ENCODE data around the gene PVALEF.

PVALEF gene

GRCh38 chr17:81212365-81212764 lies 47.1 kb downstream of the PVALEF start:
- Histone ChIP-seq H3K27ac (ENCODE audit: low read depth, low read length) (no peak overlapping the region), H3K4me2 (ENCODE audit: low read length) (no peak overlapping the region), H2BK5ac (ENCODE audit: low read length) (no peak overlapping the region), H2BK120ac (ENCODE audit: low read depth, low read length) (no peak overlapping the region), H2BK15ac (replicated peaks; ENCODE audit: low read depth) (no peak overlapping the region), H3K4me1 (ENCODE audit: control insufficient read depth, low read depth, low read length) (no peaks in the 10 kb centered on the region), H3K4ac (ENCODE audit: low read depth, low read length) (no peak overlapping the region), H3K23ac (ENCODE audit: low read length) (no peak overlapping the region), H3K4me3 (ENCODE audit: low read length) (no peak overlapping the region), H3K79me1 (ENCODE audit: low read length) (peaks cover 4% of the 10 kb centered on the region), H2AK5ac (ENCODE audit: low read length) (no peak overlapping the region), H3K9ac (ENCODE audit: low read length) (no peak overlapping the region), H3K18ac (ENCODE audit: low read length) (no peak overlapping the region), H4K8ac (ENCODE audit: low read depth, low read length) (no peak overlapping the region), H3K79me2 (ENCODE audit: control insufficient read depth, insufficient read depth, low read length) (no peaks in the 10 kb centered on the region), H3K56ac (ENCODE audit: low read length) (no peak overlapping the region), H4K5ac (ENCODE audit: low read length) (no peak overlapping the region), H3K27me3 (ENCODE audit: insufficient read depth, low read length, poor library complexity) (no peaks in the 10 kb centered on the region), H3K36me3 (ENCODE audit: control insufficient read depth, insufficient read depth, low read length) (no peaks in the 10 kb centered on the region)
- no CpG with 5 or more reads among the region's 9 CpGs for WGBS (ENCODE audit: extremely low coverage, insufficient coverage, low lambda C conversion rate)
- no peak for DNase-seq

GRCh38 chr17:81213978-81214377 lies 48.7 kb downstream of the PVALEF start:
- Histone ChIP-seq H4K8ac (ENCODE audit: low read depth, low read length) (no peak overlapping the region), H3K4me3 (ENCODE audit: low read length) (no peak overlapping the region), H2BK15ac (replicated peaks; ENCODE audit: low read depth) (no peak overlapping the region), H3K79me1 (ENCODE audit: low read length) (peaks cover 4% of the 10 kb centered on the region), H3K27ac (ENCODE audit: low read depth, low read length) (no peak overlapping the region), H3K56ac (ENCODE audit: low read length) (no peak overlapping the region), H3K4ac (ENCODE audit: low read depth, low read length) (no peak overlapping the region), H2AK5ac (ENCODE audit: low read length) (no peak overlapping the region), H3K9ac (ENCODE audit: low read length) (no peak overlapping the region), H4K5ac (ENCODE audit: low read length) (no peak overlapping the region), H3K18ac (ENCODE audit: low read length) (no peak overlapping the region), H3K23ac (ENCODE audit: low read length) (no peak overlapping the region), H3K27me3 (ENCODE audit: insufficient read depth, low read length, poor library complexity) (no peaks in the 10 kb centered on the region), H3K79me2 (ENCODE audit: control insufficient read depth, insufficient read depth, low read length) (no peaks in the 10 kb centered on the region), H3K36me3 (ENCODE audit: control insufficient read depth, insufficient read depth, low read length) (no peaks in the 10 kb centered on the region), H3K4me2 (ENCODE audit: low read length) (no peak overlapping the region), H3K4me1 (ENCODE audit: control insufficient read depth, low read depth, low read length) (no peaks in the 10 kb centered on the region), H2BK5ac (ENCODE audit: low read length) (no peak overlapping the region), H2BK120ac (ENCODE audit: low read depth, low read length) (no peak overlapping the region)
- no peak for DNase-seq
- WGBS (ENCODE audit: extremely low coverage, insufficient coverage, low lambda C conversion rate) = no CpG with 5 or more reads among the region's 8 CpGs

GRCh38 chr17:81217491-81217890 lies 52.2 kb downstream of the PVALEF start:
- no peak overlapping the region for H2AK5ac ChIP-seq (ENCODE audit: low read length)
- H3K4me2 ChIP-seq (ENCODE audit: low read length) = no peak overlapping the region
- H3K9ac ChIP-seq (ENCODE audit: low read length) = no peak overlapping the region
- no peak overlapping the region for H3K23ac ChIP-seq (ENCODE audit: low read length)
- H4K5ac ChIP-seq (ENCODE audit: low read length) = no peak overlapping the region
- no peak overlapping the region for H3K18ac ChIP-seq (ENCODE audit: low read length)
- H3K4me3 ChIP-seq (ENCODE audit: low read length) = no peak overlapping the region
- peaks cover 10% of the 10 kb centered on the region for H3K79me1 ChIP-seq (ENCODE audit: low read length)
- no peak overlapping the region for H2BK15ac ChIP-seq (replicated peaks; ENCODE audit: low read depth)
- H3K4ac ChIP-seq (ENCODE audit: low read depth, low read length) = no peak overlapping the region
- no peak overlapping the region for H4K8ac ChIP-seq (ENCODE audit: low read depth, low read length)
- H3K27ac ChIP-seq (ENCODE audit: low read depth, low read length) = no peak overlapping the region
- H2BK5ac ChIP-seq (ENCODE audit: low read length) = no peak overlapping the region
- H3K4me1 ChIP-seq (ENCODE audit: control insufficient read depth, low read depth, low read length) = peaks cover 4% of the 10 kb centered on the region
- H3K36me3 ChIP-seq (ENCODE audit: control insufficient read depth, insufficient read depth, low read length) = no peaks in the 10 kb centered on the region
- no CpG with 5 or more reads among the region's 18 CpGs for whole genome bisulfite sequencing (ENCODE audit: extremely low coverage, insufficient coverage, low lambda C conversion rate)
- no peak for DNase-seq
- no peak overlapping the region for H3K56ac ChIP-seq (ENCODE audit: low read length)
- no peaks in the 10 kb centered on the region for H3K27me3 ChIP-seq (ENCODE audit: insufficient read depth, low read length, poor library complexity)
- no peaks in the 10 kb centered on the region for H3K79me2 ChIP-seq (ENCODE audit: control insufficient read depth, insufficient read depth, low read length)
- H2BK120ac ChIP-seq (ENCODE audit: low read depth, low read length) = no peak overlapping the region

GRCh38 chr17:81218459-81218858 lies 53.2 kb downstream of the PVALEF start:
- no CpG with 5 or more reads among the region's 13 CpGs for WGBS (ENCODE audit: extremely low coverage, insufficient coverage, low lambda C conversion rate)
- no peak overlapping the region for H3K18ac ChIP-seq (ENCODE audit: low read length)
- no peak overlapping the region for H3K23ac ChIP-seq (ENCODE audit: low read length)
- peaks cover 8% of the 10 kb centered on the region for H3K79me1 ChIP-seq (ENCODE audit: low read length)
- H4K8ac ChIP-seq (ENCODE audit: low read depth, low read length) = no peak overlapping the region
- H3K4me1 ChIP-seq (ENCODE audit: control insufficient read depth, low read depth, low read length) = peaks cover 4% of the 10 kb centered on the region
- no peak overlapping the region for H3K9ac ChIP-seq (ENCODE audit: low read length)
- H3K27ac ChIP-seq (ENCODE audit: low read depth, low read length) = no peak overlapping the region
- no peak for DNase-seq
- no peak overlapping the region for H3K4me2 ChIP-seq (ENCODE audit: low read length)
- H3K56ac ChIP-seq (ENCODE audit: low read length) = no peak overlapping the region
- no peak overlapping the region for H4K5ac ChIP-seq (ENCODE audit: low read length)
- H3K27me3 ChIP-seq (ENCODE audit: insufficient read depth, low read length, poor library complexity) = no peaks in the 10 kb centered on the region
- no peak overlapping the region for H3K4ac ChIP-seq (ENCODE audit: low read depth, low read length)
- H3K79me2 ChIP-seq (ENCODE audit: control insufficient read depth, insufficient read depth, low read length) = no peaks in the 10 kb centered on the region
- no peaks in the 10 kb centered on the region for H3K36me3 ChIP-seq (ENCODE audit: control insufficient read depth, insufficient read depth, low read length)
- no peak overlapping the region for H3K4me3 ChIP-seq (ENCODE audit: low read length)
- H2AK5ac ChIP-seq (ENCODE audit: low read length) = no peak overlapping the region
- H2BK5ac ChIP-seq (ENCODE audit: low read length) = no peak overlapping the region
- H2BK120ac ChIP-seq (ENCODE audit: low read depth, low read length) = no peak overlapping the region
- H2BK15ac ChIP-seq (replicated peaks; ENCODE audit: low read depth) = no peak overlapping the region

GRCh38 chr17:81218991-81219390 lies 53.7 kb downstream of the PVALEF start:
- Histone ChIP-seq H2AK5ac (ENCODE audit: low read length) (no peak overlapping the region), H2BK5ac (ENCODE audit: low read length) (no peak overlapping the region), H4K5ac (ENCODE audit: low read length) (no peak overlapping the region), H3K27me3 (ENCODE audit: insufficient read depth, low read length, poor library complexity) (no peaks in the 10 kb centered on the region), H3K4me1 (ENCODE audit: control insufficient read depth, low read depth, low read length) (peaks cover 4% of the 10 kb centered on the region), H3K79me2 (ENCODE audit: control insufficient read depth, insufficient read depth, low read length) (no peaks in the 10 kb centered on the region), H2BK15ac (replicated peaks; ENCODE audit: low read depth) (no peak overlapping the region), H3K27ac (ENCODE audit: low read depth, low read length) (no peak overlapping the region), H3K56ac (ENCODE audit: low read length) (no peak overlapping the region), H3K79me1 (ENCODE audit: low read length) (peaks cover 6% of the 10 kb centered on the region), H3K4me2 (ENCODE audit: low read length) (no peak overlapping the region), H3K4me3 (ENCODE audit: low read length) (no peak overlapping the region), H4K8ac (ENCODE audit: low read depth, low read length) (no peak overlapping the region), H3K36me3 (ENCODE audit: control insufficient read depth, insufficient read depth, low read length) (no peaks in the 10 kb centered on the region), H3K23ac (ENCODE audit: low read length) (no peak overlapping the region), H3K4ac (ENCODE audit: low read depth, low read length) (no peak overlapping the region), H3K18ac (ENCODE audit: low read length) (no peak overlapping the region), H2BK120ac (ENCODE audit: low read depth, low read length) (no peak overlapping the region), H3K9ac (ENCODE audit: low read length) (no peak overlapping the region)
- WGBS (ENCODE audit: extremely low coverage, insufficient coverage, low lambda C conversion rate) = no CpG with 5 or more reads among the region's 11 CpGs
- no peak for DNase-seq

GRCh38 chr17:81219476-81220180 lies 54.3 kb downstream of the PVALEF start:
- H2BK15ac ChIP-seq (replicated peaks; ENCODE audit: low read depth) = no peak overlapping the region
- H3K4me1 ChIP-seq (ENCODE audit: control insufficient read depth, low read depth, low read length) = peaks cover 4% of the 10 kb centered on the region
- no peak overlapping the region for H3K23ac ChIP-seq (ENCODE audit: low read length)
- H3K79me2 ChIP-seq (ENCODE audit: control insufficient read depth, insufficient read depth, low read length) = no peaks in the 10 kb centered on the region
- H3K18ac ChIP-seq (ENCODE audit: low read length) = no peak overlapping the region
- H3K56ac ChIP-seq (ENCODE audit: low read length) = no peak overlapping the region
- no peaks in the 10 kb centered on the region for H3K36me3 ChIP-seq (ENCODE audit: control insufficient read depth, insufficient read depth, low read length)
- no peak overlapping the region for H3K4me2 ChIP-seq (ENCODE audit: low read length)
- no peak overlapping the region for H2BK120ac ChIP-seq (ENCODE audit: low read depth, low read length)
- H3K9ac ChIP-seq (ENCODE audit: low read length) = no peak overlapping the region
- H3K27me3 ChIP-seq (ENCODE audit: insufficient read depth, low read length, poor library complexity) = no peaks in the 10 kb centered on the region
- no peak overlapping the region for H2BK5ac ChIP-seq (ENCODE audit: low read length)
- H2AK5ac ChIP-seq (ENCODE audit: low read length) = no peak overlapping the region
- no peak overlapping the region for H4K8ac ChIP-seq (ENCODE audit: low read depth, low read length)
- H4K5ac ChIP-seq (ENCODE audit: low read length) = no peak overlapping the region
- H3K4me3 ChIP-seq (ENCODE audit: low read length) = no peak overlapping the region
- no peak overlapping the region for H3K4ac ChIP-seq (ENCODE audit: low read depth, low read length)
- H3K79me1 ChIP-seq (ENCODE audit: low read length) = peaks cover 6% of the 10 kb centered on the region
- DNase-seq = no peak
- no peak overlapping the region for H3K27ac ChIP-seq (ENCODE audit: low read depth, low read length)
- no CpG with 5 or more reads among the region's 24 CpGs for WGBS (ENCODE audit: extremely low coverage, insufficient coverage, low lambda C conversion rate)
